HG03575 (cell line): Measurements from ENCODE around the gene SEC16A.

Experiments
- ATAC-seq: cut with Tn5 transposase; IDR thresholded peaks from one replicate; pipeline ENCODE4 v1.9.1; 2021; ENCODE audit not compliant: unreplicated experiment, insufficient number of reproducible peaks, low FRiP score; ENCODE audit errors: extremely low read depth

Gene SEC16A

GRCh38 chr9:136396219-136396515 is 86.7 kb downstream of the SEC16A start:
- no peak for ATAC-seq

- ATAC-seq: no peak
These were observed 87.3 kb downstream of the SEC16A start for GRCh38 chr9:136395345-136396218.

- ATAC-seq: no peak
These were observed 87.9 kb downstream of the SEC16A start for GRCh38 chr9:136395020-136395340.

GRCh38 chr9:136394312-136395019 is 88.4 kb downstream of the SEC16A start:
- ATAC-seq: no peak

- no peak for ATAC-seq
These were observed 89.3 kb downstream of the SEC16A start for GRCh38 chr9:136393531-136393930.

- no peak for ATAC-seq
These were observed 90.0 kb downstream of the SEC16A start for GRCh38 chr9:136392538-136393449.

- ATAC-seq: no peak
These were observed 90.9 kb downstream of the SEC16A start for GRCh38 chr9:136391737-136392537.
